Measurements from ENCODE around the gene JAK1.

DNA sequence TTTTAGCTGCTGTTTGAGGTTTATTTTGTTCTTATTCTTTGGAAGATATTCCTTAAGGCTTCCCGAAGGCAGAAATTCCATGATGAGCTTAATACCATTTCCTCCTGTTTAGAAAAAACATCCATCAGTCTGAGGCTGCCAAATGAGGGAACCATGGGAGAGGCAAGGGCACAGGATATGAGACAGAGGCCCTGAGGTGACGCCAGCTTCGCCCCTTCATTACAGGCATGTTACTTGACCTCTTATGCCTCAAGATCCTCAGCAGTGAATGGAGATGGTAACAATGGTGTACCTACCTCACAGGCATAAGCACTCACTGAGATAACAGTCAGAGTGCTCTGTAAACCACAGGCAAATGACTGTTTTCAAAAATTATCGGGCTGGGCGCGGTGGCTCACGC lies 127.9 kb downstream of the JAK1 start:
- TF ChIP-seq, protein P1, sequence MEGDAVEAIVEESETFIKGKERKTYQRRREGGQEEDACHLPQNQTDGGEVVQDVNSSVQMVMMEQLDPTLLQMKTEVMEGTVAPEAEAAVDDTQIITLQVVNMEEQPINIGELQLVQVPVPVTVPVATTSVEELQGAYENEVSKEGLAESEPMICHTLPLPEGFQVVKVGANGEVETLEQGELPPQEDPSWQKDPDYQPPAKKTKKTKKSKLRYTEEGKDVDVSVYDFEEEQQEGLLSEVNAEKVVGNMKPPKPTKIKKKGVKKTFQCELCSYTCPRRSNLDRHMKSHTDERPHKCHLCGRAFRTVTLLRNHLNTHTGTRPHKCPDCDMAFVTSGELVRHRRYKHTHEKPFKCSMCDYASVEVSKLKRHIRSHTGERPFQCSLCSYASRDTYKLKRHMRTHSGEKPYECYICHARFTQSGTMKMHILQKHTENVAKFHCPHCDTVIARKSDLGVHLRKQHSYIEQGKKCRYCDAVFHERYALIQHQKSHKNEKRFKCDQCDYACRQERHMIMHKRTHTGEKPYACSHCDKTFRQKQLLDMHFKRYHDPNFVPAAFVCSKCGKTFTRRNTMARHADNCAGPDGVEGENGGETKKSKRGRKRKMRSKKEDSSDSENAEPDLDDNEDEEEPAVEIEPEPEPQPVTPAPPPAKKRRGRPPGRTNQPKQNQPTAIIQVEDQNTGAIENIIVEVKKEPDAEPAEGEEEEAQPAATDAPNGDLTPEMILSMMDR (IDR thresholded peaks at IDR 0.05; ENCODE audit: low read depth, low read length), result no peak
- no peak for TF ChIP-seq EZH2phosphoT487 (IDR thresholded peaks at IDR 0.05; ENCODE audit: low read depth)

Data from OCI-LY3 (cell line).